Neural progenitor cell (in vitro differentiated cells): ENCODE results near the gene ZNF771.

Experiments
- CTCF ChIP-seq: fragments of 200-600 bp; sonication (generic); IDR thresholded peaks from 2 replicates; pipeline ENCODE4 v1.5.1; 2017; ENCODE audit warnings: antibody characterized with exemption, mild to moderate bottlenecking
- EZH2 ChIP-seq: fragments of 200-600 bp; sonication (generic); IDR thresholded peaks from 2 replicates; pipeline ENCODE4 v1.6.1; 2017; ENCODE audit warnings: antibody characterized with exemption, mild to moderate bottlenecking, moderate library complexity

- TF ChIP-seq CTCF (no peak), EZH2 (no peak)
Measured at GRCh38 chr16:30401768-30402425, 5.5 kb upstream of the ZNF771 start.
